ENCODE results near the gene TREM1.

The TREM1 gene

DNA sequence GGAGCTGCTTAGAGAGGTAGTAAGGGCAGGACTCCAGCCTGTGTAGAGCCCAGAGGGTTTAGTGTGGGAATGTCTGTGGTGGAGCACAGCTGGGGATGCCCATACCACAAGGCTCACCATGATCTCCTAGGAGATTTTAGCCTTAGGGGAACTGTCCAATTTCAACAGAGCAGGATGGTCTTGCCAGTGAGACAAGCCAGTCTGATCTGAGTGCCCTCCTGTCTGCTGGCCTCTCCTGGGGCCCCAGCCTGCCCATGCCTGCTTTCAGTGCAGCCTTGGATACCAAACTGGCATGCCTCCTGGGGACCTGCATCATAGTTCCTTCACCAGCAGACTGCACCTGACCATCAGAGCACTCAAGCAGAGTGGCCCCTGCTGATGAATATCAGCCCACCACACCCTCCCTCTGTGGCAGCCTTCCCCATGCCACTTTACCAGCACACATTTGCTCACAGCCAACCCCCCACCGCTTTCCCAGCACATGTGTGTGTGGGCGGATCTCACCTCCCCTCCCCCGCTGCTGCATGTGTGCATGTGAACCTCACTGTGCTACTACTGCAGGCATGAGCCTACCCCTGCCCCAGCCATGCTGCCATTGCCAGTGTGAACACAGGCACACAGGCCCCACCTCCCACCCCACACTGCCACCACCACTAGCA lies 7.9 kb upstream of the TREM1 start:
- no peak for DNase-seq

DNA sequence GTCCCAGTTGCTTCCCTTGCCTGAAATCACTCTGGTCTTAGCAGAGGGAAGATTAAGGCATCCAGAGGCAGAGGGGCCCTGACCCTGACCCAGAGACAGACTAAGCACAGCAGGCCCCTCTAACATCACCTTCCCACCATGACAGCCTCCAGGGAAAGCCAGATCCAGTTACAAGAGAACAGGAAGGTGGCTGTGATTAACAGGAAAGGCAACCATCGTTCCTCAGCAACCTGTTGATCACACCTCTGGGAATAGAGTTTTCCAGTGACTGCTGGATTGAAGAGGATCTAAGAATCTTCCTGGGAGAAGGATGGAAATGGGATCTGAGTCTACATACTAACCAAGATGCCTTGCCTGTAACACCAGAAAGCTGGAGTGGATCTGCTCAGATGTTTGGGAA lies 5.2 kb upstream of the TREM1 start:
- no peak for DNase-seq

DNA sequence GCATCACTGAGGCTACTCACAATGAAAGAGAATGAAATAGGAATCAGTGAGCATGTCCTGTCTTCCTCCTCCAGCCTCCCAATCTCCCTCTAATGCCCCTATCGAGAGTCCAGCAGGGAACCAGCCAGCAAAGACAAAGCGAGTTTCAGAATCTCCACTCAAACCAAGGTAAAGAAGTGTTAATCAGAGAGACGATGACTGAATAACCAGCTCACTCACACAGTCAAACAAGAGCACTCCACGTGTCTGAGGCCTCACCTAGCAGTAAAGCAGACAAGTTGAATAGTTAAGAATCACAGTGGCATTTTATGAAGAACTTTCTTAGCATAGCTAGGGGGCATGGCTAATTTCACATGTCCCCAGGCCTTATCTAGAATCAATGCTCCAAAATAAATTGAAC lies 3.3 kb upstream of the TREM1 start:
- no peak for DNase-seq

DNA sequence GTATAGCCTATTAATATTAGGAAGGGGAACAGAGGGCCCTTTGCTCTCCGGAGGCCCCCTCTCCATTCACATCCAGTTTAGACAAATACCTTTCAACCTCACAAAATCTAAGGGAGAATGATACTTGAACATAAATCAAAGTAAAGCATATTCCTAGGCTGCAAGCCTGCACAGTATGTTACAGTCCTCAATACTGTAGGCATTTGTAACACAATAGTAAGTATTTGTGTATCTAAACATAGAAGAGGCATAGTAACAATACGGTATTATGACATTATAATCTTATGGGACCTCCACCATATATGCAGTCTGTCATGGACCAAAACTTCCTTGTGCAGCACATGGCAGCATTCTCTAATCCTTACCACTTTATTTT lies 2.3 kb upstream of the TREM1 start:
- DNase-seq, result no peak

DNA sequence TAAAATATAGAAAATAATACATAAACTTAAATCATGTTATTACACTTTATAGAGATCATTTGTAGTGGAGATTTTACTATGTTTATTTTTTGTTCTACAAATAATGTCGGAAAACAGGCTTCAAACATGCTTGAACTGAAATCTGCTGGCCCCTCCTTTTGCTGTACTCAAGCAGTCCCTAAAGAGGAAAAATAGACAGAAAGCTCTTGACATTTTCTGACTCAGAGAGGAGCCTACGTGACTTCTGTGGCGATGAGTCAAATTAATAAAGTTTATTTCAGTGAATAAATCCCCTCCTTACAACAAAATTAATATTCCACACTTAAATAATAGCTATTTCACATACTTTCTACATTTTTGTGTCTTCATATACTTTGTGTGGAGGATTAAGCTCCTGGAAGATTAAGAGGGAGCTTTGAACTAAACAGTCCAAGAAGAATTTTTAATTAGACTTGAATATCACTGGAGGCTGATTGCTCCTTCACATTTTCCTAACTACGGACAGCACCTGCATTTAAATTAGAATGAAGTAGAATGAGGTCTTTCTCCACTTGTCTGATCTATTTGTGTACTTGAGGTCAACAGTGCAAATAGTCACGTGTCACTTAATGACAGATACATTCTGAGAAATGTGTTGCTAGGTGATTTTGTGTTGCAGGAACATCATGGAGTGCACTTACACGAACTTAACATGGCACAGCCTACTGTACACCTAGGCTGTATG lies 1.7 kb upstream of the TREM1 start:
- no peak for DNase-seq

DNA sequence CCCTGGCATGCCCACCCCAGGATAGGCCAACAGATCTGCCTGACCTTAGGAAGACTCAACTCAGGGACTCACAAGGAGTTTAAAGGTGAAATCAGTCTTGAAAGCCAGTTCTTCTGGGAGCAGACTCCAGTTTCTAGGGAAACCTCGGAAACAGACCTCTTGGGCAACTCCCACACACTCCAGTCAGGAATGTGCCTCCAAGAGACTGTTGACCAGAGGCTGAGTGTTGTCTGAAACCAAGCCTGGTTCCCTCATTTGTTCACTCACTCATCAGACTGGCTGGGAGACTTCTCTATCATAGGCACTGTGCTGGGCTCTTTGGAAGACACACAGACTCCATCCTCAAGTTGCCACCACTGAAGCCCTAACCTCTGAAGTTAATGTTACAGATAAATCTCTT lies 1.8 kb downstream of the TREM1 start:
- no peak for DNase-seq

DNA sequence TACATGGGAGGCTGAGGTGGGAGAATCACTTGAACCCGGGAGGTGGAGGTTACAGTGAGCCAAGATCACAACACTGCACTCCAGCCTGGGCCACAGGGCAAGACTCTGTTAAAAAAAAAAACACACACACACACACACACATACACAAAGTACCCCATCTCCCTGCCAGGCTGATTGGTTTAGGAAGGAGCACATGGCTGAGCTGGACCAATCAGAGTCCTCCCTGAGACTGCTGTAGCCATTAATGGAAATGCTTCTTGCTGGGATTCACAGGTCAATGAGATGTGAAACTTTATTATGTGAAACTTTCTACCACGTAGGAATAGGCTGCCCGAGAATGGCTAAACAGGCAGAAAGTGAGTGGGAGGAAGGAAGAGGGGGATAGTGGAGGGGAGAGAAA lies 2.9 kb downstream of the TREM1 start:
- no peak for DNase-seq

DNA sequence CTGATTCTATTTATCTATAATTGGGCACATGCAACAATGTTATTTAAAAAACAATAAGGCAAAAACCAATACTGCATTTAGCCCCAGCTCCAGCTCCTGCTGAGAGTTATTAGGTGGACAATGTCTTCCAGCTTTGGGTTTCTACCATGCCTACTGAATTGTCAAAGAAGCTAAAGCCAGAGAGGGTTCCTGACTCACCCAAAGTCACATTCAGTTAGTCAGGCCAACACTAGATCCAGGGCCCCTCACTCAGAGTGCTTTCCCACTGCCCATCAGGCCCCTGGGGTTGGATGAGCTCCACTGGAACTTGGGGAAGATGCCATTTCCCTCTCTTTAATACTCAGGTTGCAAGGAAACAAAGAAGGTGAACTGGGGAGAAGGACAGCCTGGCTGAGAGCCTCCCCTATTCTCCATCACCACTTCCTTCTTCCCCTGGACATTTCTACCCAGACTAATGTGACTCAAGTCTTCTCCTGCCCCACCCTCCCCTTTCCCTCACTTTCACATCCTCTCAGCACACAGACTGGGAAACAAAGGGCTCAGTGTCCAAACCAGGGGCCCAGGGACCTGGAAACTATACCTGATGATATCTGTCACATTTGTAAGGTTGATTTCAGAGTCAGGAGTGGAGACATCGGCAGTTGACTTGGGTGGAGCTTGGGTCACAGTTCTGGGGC lies 6.0 kb downstream of the TREM1 start:
- DNase-seq, result no peak

DNA sequence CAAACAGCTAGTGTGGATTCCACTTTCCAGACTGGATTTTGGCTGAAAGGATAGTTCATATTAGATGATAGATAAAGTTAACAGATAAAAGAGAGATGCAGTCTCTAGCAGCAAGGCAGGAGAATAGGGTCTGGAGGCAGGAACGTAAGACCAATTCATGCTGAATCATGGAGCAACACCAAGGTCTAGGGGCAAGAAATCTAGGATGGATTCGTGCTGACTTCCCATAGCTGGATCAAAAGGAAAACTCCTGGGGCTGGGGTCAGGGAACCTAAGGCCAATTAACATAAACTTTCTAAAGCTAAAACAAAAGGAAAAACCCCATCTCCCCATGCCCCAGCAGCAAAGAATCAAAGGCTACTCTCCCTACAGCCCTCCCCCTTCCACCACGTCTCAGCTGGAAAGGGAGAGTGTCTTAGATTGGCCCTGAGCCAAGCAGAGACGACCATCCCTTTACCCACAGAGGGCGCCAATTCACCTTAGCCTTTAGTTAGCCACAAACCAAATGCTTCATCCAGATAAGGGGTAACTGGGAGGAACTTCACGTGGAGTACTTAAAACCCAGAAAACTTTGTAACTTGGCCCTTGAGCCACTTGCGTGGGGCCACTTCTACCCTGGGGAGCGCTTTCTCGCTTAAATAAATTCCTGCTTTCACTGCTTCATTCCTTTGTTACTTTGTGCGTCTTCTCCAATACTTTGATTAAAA lies 7.6 kb downstream of the TREM1 start:
- peak; percentile 83 for DNase-seq

DNA sequence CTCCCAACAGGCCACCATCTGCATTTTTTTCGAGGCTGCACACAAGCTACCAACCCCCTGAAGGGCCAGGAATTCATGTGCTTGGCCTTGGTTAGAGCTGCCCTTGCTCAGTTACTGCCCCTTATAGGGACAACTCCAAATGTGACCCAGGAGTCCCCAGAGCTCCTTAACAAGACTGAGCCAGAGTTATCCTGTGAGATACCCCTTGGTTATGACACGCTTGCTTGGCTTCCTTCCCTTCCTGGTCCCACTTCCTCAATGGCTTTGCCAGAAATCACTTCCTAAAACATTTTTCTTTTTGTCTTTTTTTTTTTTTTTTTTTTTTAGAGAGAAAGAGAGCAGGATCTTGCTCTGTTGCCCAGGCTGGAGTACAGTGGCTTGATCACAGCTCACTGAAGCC lies 8.9 kb downstream of the TREM1 start:
- no peak for DNase-seq

DNA sequence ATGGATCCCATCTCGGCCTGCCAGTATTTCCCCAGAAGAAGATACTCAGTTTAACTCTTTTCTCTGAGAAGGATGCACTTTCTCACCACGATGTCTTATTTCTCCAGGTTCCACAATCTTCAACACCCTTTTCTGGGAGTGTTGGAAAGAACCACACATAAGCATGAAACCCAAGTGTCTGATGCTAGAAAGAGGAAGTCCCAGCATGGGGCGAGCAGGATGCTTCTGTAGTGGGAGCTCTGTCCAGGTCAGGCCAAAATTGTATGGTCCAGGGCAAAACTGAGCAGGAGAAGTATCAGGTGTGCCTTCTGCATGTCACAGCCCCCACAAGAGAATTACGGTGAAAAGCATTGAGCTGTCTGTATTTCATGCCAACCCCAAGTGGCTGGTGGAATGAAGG lies 11.0 kb downstream of the TREM1 start:
- no peak for DNase-seq

DNA sequence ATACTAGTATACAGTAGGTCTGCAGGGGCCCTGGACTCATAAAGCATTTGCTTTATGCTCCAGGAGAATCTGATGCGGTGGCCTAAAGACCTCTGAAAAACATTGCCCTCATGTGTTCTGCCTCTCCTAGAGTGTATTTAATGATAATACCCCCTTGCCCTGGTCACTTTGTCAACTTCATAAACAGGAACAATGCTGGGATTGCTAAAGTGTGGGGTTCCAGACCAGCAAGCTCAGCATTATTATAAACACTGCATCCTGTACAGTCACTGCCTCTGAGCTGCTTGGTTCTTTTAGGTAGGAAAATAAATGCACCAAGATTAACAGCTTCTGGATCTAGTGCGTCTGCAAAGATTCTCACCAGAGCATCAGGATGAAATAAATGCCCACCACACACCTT lies 12.2 kb downstream of the TREM1 start:
- no peak for DNase-seq

DNA sequence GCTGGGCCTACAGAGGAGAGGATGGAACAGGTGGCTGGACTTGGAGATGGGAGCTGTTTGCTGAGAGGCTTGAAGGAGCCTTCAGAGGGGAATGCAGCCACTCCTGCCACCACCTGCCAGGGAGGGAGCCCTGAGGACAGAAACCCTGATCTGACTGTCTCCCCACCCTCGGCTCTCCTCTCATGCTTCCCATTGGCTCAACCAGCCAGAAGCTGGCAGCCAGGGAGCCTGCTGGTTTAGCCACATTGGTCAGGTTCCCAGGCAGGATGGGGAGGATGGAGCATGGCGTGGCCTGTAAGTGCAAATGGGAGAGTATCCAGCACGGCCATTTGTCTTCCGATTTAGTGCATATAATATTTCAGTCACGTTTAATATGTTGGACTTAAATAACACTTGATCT lies 12.8 kb downstream of the TREM1 start:
- no peak for DNase-seq

DNA sequence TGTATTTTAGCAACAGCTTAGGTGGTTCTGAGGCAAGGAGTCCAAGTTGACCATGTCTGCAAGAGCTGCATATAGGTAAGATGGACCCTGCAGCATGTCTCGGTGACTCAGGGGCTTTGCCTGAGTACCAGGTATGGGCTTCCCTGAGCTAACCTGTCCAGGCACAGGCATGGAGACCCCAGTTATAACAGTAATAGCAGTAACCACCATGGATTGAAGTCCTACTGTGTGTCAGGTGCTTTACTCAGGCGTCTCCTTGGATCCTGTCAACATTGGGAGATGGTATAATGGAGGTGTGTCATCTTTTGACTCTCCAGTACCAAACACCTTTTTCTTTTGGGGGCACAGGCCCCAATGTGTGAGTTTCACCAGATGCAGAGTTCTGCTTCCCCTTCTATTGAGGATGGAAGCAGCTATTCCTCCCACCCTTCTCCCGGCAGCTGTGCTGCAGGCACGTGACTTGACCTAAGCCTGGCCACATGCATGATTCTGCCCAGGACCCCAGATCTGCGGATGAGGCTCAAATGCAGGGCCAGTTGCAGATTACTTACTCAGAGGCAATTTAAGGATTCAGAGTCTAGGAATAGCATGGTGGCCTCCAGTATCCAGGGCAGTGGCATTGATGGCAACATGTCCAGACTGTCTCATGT lies 13.8 kb downstream of the TREM1 start:
- no peak for DNase-seq

DNA sequence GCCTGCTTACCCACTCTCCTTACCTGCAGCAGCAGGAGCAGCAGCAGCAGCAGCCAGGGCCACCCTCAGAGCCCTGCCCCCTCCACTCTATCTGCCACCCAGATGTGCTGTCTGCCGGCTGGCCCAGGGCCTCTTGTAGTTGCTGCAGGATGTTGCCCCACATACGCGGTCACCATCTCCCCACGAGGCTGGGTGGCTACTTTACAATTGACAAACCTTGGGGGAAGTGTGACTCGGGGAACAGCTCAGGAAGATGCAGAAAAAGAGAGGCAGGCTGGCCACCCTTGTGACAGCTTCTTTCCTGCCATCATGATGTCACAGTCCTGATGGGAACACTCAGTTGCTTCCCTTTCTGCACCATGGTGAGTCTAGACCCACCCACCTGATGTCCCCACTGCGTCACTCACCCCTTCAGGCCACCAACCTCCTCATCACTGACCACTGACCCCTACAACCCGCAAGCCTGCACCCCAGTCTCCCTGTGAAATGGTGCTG lies 14.5 kb downstream of the TREM1 start:
- DNase-seq, result no peak

DNA sequence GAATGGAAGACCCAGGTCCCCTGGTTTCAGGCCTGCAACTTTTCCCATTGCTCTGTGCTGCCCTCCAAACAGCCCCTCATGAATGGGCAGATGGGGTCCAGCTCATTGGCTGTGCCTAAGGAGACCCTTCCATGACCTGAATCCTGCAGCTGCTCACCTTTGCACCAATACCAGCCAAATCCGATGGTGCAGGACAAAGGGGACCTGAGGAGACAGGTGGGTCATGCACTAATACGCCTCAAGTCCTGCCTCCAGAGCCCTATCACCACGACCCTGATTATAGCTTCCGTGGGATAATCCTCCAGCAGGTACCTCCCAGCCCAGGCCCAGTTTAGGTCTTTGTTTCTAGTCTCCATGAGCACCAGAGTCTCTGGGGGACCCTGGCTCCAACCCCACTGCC lies 16.8 kb downstream of the TREM1 start:
- DNase-seq, result no peak

DNA sequence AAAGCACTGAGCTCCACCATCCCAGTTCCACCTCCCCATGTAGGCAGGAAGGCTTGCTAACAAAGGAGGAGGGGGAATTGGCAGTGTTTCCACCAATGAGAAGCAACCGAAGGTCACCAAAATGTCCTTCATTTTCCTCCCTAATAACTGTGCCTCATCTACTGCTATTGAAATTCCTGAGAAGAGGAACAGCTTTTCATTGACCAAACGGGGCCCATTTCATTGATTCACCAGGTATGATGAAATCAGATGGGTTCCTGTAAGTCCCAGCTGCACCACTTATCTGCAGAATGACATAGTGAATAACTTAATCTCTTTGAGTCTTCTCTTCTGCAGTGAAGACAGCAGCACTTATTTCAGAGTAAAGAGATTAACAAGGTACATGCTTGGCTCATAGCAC lies 17.3 kb downstream of the TREM1 start:
- no peak for DNase-seq

DNA sequence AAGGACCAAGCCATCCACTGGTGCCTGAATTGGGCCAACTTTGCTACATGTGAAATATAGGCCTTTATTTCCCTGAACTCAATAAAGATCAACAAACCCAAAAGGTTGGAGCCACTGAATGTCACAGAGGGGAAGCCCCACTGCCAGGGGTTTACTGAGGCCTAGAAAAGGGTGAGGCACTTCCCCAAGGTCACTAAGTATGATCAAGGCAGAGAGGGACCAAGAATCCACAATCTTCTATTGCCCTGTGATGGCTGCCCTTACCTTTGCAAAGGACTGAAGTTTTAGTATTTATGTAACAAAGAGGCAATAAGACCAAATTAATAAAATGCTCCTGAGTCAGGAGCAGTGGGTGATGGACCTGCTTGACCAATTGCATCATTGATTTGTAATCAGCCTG lies 18.0 kb downstream of the TREM1 start:
- DNase-seq, result no peak

DNA sequence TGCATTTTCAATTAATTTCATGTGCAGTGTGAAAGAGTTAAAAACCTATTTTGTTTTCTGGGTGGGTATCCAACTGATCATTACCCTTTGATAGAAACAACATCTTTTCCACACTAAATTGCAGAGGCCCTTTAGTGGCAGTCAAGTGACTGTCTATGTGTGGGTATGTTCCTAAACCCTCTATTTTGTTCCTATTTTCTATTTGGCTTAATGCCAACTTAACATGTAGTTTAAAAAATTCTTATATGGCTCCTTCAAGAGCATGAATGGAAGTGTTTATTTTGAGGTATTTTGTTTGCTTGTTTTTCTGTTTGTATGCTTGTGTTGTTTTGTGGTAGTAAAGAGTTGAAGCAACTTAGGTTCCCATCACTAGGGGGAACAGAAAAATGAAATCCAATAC lies 19.9 kb downstream of the TREM1 start:
- no peak for DNase-seq

DNA sequence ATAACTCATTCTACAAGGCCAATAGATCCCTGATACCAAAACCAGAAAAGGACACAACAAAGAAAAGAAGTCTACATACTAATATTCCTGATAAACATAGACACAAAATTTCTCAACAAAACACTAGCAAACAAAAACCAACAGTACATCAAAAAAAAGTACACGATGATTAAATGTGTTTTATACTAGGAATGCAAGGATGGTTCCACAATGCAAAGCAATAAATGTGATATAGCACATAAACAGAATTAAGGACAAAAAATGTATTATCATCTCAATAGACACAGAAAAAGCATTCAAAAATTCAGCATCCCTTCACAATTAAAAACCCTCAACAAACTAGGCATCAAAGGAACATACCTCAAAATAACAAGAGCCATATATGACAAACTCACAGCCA lies 23.2 kb downstream of the TREM1 start:
- DNase-seq, result no peak

DNA sequence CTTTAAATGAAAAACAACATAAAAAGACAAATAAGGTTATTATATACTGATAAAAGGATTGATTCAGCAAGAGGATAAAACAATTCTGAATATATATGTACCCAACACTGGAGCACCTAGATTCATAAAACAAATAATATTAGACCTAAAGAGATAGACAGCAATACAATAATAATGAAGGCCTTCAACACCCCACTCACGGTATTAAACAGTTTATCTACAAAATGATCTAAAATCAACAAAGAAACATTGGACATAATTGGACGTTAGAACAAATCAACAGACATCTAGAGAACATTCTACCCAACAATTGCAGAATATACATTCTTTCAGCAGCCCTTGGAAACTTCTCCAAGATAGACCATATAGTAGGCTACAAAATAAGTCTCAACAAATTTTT lies 24.1 kb downstream of the TREM1 start:
- no peak for DNase-seq

DNA sequence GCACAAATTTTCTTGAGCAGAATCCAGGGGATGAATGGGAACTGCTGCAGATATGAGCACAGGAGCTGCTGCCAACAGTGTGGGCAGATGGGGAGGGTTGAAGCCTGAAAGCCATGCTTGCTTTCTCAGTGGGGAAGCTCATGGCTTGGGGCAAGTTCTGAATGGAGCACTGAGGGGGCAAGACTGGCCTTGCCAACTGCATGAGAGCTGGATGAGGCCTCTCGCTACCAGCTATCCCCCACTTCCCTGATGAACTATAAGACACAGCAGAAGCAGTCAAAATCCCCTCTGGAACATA lies 28.3 kb downstream of the TREM1 start:
- DNase-seq, result no peak
